Mucosa of rectum (tissue), 2 donors: Measurements from ENCODE around the gene PABPN1L.

Experiments used
- H3K27ac ChIP-seq, 2 donors: one replicate each; pipeline ENCODE4 v1.7.0; 2013; ENCODE audit warnings: inconsistent platforms in 2 of 2, low read depth in 2 of 2, low read length in 2 of 2
- H3K27me3 ChIP-seq, 2 donors: one replicate each; pipeline ENCODE4 v1.7.0; 2013; ENCODE audit warnings: low read length in 2 of 2; ENCODE audit not compliant: control insufficient read depth in 2 of 2, insufficient read depth in 2 of 2
- H3K36me3 ChIP-seq, 2 donors: one replicate each; pipeline ENCODE4 v1.7.0; 2013; ENCODE audit warnings: low read length in 2 of 2; ENCODE audit not compliant: control insufficient read depth in 2 of 2, insufficient read depth in 2 of 2
- H3K4me1 ChIP-seq, 2 donors: one replicate each; pipeline ENCODE4 v1.7.0; 2013; ENCODE audit warnings: low read length in 2 of 2, mild to moderate bottlenecking in 1 of 2; ENCODE audit not compliant: control insufficient read depth in 2 of 2, insufficient read depth in 2 of 2
- H3K4me3 ChIP-seq, 2 donors: one replicate each; pipeline ENCODE4 v1.7.0; 2013; ENCODE audit warnings: low read length in 2 of 2
- H3K9ac ChIP-seq, 2 donors: one replicate each; pipeline ENCODE4 v1.7.0; 2013; ENCODE audit warnings: low read length in 2 of 2, low read depth in 1 of 2, mild to moderate bottlenecking in 1 of 2
- H3K9me3 ChIP-seq, 2 donors: one replicate each; pipeline ENCODE4 v1.7.0; 2013; ENCODE audit warnings: low read length in 2 of 2; ENCODE audit not compliant: control insufficient read depth in 2 of 2
- donor health status: healthy.
- donor health status: Normal muscosa, but diverticular disease.

Gene PABPN1L

DNA sequence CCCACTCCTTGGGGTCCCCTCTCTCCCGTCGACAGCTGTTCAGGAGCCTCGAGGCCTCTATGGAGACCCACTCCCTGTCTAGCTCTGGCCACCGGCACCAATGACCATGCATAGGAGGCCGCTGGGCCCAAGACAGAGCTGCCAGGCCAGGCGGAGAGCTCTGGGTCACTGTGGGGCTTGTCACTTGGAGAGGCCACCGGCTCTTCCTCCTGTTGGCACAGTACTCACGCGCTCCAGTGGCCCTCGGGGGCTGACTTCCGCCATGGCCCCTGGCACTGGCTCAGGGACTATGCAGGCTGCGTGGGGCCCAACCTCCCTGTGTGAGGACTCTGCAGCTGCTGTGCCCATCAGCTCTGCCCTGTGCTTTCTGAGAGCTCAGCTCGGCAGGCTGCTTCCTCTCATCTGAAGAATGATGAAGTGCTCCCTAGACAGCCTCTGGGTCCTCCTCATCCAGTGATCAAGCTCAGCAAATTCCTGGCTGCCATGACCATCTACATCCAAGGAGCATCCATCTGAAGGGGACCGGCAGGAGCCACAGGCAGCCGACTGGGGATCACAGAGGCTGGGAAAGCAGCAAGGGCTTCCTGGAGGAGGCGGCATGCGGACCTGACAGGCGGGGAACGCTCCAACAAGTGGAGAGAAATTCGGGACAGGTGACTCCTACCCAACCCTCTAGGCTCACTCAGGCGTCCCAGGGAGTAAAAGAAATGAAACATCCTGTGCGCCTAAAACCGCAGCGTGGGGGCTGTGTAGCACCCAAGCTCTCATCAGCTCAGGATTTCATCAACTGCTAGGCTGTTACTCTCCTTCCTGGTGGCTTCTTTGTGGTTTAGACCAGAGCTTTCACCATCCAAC is 26.5 kb downstream of the PABPN1L start:
- H3K4me1 ChIP-seq, result no peaks in the 10 kb centered on the region
- H3K9ac ChIP-seq, result no peak overlapping the region
- H3K4me3 ChIP-seq, result no peak overlapping the region
- H3K9me3 ChIP-seq, result no peaks in the 10 kb centered on the region
- H3K36me3 ChIP-seq, result peaks cover 17 to 26% of the 10 kb centered on the region in 2 donors
- no peak overlapping the region for H3K27ac ChIP-seq
- H3K27me3 ChIP-seq, result no peaks in the 10 kb centered on the region

DNA sequence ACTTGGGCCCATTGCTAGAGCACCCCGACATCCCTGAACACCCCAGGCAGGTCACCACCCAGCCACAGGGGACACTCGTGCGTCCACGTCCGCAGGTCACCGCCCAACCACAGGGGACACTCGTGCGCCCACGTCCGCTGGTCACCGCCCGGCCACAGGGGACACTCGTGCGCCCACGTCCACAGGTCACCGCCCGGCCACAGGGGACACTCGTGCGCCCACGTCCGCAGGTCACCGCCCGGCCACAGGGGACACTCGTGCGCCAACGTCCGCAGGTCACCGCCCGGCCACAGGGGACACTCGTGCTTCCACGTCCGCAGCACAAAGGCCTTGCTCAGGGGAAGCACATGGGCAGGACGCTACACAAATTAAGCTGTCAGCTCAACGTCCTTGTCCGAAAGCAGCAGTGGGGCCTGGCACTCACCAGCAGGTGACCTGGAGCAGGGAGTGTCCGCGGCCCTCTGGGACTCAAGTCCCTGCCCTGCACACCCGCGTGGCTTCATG is 27.4 kb downstream of the PABPN1L start:
- no peak overlapping the region for H3K4me3 ChIP-seq
- no peaks in the 10 kb centered on the region for H3K4me1 ChIP-seq
- H3K27me3 ChIP-seq, result no peaks in the 10 kb centered on the region
- H3K27ac ChIP-seq, result no peak overlapping the region
- no peak overlapping the region for H3K9ac ChIP-seq
- H3K9me3 ChIP-seq, result no peaks in the 10 kb centered on the region
- H3K36me3 ChIP-seq, result peaks cover 17 to 26% of the 10 kb centered on the region in 2 donors

DNA sequence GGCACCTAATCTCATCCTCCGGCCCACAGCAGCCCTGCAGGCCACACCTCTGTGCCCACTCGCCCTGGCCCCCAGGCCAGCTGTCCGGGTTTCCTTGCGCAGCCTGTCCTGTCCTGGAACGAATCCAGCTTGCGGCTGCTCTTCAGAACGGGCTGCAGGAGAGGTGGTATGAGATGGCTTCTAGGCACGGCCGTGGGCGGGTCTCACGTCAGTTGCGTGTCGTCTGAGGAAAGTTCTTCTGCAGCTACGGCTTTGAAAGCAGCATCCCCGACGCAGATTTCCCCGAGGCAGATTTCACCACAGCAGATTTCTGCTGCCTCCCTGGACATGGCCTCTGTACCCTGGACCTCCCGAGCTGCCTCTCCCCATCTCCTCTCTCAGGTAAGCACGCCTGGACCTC is 27.9 kb downstream of the PABPN1L start:
- Histone ChIP-seq H3K27me3 (no peaks in the 10 kb centered on the region), H3K4me1 (no peaks in the 10 kb centered on the region), H3K9me3 (no peaks in the 10 kb centered on the region), H3K9ac (no peak overlapping the region), H3K36me3 (peaks cover 17 to 26% of the 10 kb centered on the region in 2 donors), H3K4me3 (no peak overlapping the region), H3K27ac (no peak overlapping the region)

DNA sequence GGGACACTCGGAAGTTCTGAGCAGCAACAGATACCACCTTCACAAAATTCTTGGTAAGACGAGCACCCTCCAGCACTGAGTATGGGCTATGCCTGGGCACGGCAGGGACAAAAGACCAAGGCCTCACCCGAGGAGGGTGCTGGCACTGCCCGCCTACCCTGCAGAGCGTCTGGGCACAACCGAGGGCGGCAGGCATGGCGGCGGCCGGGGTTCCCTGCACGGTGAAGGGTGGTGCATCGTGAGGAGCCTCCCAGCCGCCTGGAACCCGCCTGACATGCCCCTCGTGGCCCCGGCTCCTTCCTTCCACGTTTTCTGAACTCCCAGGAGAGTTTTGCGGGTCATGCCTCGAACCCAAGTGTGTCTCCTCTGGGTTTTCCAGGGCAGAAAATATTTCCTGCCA is 28.7 kb downstream of the PABPN1L start:
- no peaks in the 10 kb centered on the region for H3K4me1 ChIP-seq
- no peaks in the 10 kb centered on the region for H3K27me3 ChIP-seq
- peaks cover 17 to 26% of the 10 kb centered on the region in 2 donors for H3K36me3 ChIP-seq
- no peak overlapping the region for H3K9ac ChIP-seq
- no peak overlapping the region for H3K4me3 ChIP-seq
- H3K9me3 ChIP-seq, result no peaks in the 10 kb centered on the region
- no peak overlapping the region for H3K27ac ChIP-seq

DNA sequence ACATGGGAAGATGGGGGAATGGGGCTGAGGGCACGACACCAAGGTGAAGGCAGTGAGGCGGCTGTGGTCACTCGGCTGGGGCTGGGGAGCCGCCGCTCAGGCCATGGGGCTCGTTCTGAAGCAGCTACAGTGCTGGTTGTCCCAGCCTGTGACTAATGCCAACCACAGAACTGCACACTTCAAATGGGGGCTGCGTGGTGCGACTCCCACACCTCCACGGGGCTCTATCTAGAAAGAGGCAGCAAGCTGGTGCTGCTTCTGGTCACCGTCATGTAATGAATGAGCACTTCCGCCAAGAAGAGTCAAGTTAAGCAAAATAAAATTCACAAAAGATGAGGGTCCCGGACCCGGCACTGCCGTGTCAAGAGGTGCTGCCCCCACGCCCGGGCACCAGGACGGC is 29.7 kb downstream of the PABPN1L start:
- no peak overlapping the region for H3K9ac ChIP-seq
- H3K9me3 ChIP-seq, result no peaks in the 10 kb centered on the region
- H3K4me3 ChIP-seq, result no peak overlapping the region
- H3K27me3 ChIP-seq, result no peaks in the 10 kb centered on the region
- H3K36me3 ChIP-seq, result peaks cover 17 to 21% of the 10 kb centered on the region in 2 donors
- H3K27ac ChIP-seq, result no peak overlapping the region
- H3K4me1 ChIP-seq, result no peaks in the 10 kb centered on the region

DNA sequence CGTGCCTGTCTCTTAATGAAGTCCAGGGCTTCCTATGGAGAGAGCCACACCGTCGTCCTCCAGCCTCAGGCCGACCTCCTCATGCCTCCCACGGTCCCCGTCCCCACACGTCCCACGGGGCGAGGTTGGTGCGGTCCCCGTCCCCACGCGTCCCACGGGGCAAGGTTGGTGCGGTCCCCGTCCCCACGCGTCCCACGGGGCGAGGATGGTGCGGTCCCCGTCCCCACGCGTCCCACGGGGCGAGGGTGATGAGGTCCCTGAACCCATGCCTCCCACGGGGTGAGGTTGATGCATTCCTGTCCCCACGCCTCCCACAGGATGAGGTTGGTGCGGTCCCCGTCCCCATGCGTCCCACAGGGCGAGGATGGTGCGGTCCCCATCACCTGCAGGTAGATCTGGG is 30.6 kb downstream of the PABPN1L start:
- Histone ChIP-seq H3K4me3 (no peak overlapping the region), H3K4me1 (no peaks in the 10 kb centered on the region), H3K27ac (peak overlapping the region in 1 of 2 donors; percentile 42), H3K27me3 (no peaks in the 10 kb centered on the region), H3K36me3 (peaks cover 17 to 21% of the 10 kb centered on the region in 2 donors), H3K9ac (no peak overlapping the region), H3K9me3 (no peaks in the 10 kb centered on the region)

DNA sequence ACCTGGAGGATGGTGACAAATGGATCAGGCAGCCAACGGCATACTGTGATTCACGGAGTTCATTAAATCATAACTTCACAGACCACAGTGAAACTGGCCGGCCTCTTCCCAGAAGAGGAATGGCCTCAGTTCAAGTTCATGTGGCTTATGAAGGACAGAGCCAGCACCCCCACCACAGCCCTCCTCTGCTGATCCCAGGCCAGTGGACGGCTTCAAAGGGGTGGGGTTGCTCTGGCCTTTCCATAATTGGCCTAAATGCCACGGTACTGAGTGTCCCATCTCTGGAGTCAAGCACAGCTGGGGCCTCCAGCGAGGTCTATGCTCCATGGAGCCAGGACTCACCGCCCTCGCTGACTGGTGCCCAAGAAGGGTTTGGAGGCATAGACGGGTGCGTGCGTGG is 31.1 kb downstream of the PABPN1L start:
- no peaks in the 10 kb centered on the region for H3K27me3 ChIP-seq
- H3K9ac ChIP-seq, result no peak overlapping the region
- peaks cover 14 to 17% of the 10 kb centered on the region in 2 donors for H3K36me3 ChIP-seq
- H3K4me3 ChIP-seq, result no peak overlapping the region
- no peaks in the 10 kb centered on the region for H3K4me1 ChIP-seq
- no peaks in the 10 kb centered on the region for H3K9me3 ChIP-seq
- H3K27ac ChIP-seq, result peak overlapping the region in 1 of 2 donors; percentile 42

DNA sequence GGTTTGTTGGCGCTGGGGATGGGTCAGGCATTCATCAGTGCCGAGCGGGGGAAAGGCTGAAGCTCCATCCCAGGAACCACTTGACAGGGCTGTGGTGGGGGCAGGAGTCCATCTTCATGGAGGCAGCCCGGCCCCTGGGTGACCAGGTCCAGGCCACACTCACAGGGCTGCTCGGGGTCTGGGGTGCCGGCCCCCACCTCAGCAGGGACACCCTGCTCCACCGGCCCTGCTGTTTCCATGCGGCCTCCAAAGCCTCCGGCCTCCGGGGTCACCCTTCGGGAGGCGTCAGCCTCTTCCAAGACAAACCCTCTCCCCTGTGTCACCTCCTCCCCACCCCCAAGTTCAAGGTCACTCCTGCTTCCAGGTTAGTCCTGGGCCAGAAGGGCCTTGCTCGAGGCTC is 31.8 kb downstream of the PABPN1L start:
- Histone ChIP-seq H3K4me1 (no peaks in the 10 kb centered on the region), H3K9ac (no peak overlapping the region), H3K36me3 (peaks cover 7 to 9% of the 10 kb centered on the region in 2 donors), H3K27me3 (no peaks in the 10 kb centered on the region), H3K9me3 (no peaks in the 10 kb centered on the region), H3K27ac (no peak overlapping the region), H3K4me3 (no peak overlapping the region)

DNA sequence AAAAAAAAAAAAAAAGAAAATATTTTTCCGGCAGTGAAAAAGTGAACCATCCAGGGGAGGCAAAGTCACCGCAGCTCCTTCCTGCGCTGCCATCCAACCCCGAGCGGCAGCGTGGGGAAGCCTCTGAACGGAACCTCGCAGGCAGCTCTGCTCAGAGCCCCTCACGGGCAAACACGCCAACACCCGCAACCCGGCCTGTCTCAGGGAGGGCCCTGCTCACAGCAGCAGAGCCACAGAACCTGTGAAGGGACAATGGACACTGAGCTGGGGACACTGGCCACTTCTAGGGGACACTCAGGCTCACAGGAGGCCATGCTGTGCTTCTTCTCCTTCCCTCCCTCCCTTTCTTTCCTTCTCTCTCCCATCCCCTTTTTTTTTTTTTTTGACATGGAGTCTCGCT is 33.4 kb downstream of the PABPN1L start:
- Histone ChIP-seq H3K9me3 (no peaks in the 10 kb centered on the region), H3K4me3 (no peak overlapping the region), H3K4me1 (no peaks in the 10 kb centered on the region), H3K36me3 (peaks cover 7 to 9% of the 10 kb centered on the region in 2 donors), H3K27ac (no peak overlapping the region), H3K9ac (no peak overlapping the region), H3K27me3 (no peaks in the 10 kb centered on the region)

DNA sequence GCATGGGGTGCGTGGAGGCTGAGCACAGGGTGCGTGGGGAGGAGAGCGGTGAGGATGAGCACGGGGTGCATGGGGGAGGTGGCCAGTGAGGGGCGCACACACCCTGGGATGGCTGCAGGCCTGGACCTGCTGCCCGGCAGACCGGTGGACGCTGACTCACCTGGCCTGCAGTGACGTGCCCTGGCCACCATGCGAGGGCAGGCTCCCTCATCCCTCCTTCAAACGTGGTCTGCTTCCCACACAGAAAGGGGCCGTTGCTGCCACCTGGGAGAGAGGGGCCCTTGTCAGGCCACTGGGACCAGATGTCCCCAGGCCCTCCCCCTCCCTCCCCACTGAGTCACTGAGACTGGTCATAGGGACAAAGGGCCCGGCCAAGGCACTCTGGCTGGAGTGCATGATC is 34.6 kb downstream of the PABPN1L start:
- peaks cover 7% of the 10 kb centered on the region in 2 donors for H3K36me3 ChIP-seq
- H3K9ac ChIP-seq, result no peak overlapping the region

More for the DNA sequence above, 34.6 kb downstream of the PABPN1L start:
- no peaks in the 10 kb centered on the region for H3K27me3 ChIP-seq
- no peak overlapping the region for H3K27ac ChIP-seq
- no peaks in the 10 kb centered on the region for H3K9me3 ChIP-seq
- H3K4me1 ChIP-seq, result peaks cover 0 to under 1% of the 10 kb centered on the region in 2 donors
- no peak overlapping the region for H3K4me3 ChIP-seq
